ENCODE results near the gene DROSHA.
"Not testable (repeated sequence)": the region's sequence is repeated elsewhere in the genome, so short reads cannot be mapped to it uniquely, and the experiment has no call there.

The DROSHA gene

GRCh38 chr5:31415009-31415923 lies 116.6 kb downstream of the DROSHA start:
- no peak for DNase-seq (ENCODE audit: low read depth)

- DNase-seq (ENCODE audit: low read depth), result no peak
Measured at GRCh38 chr5:31413030-31413812, 118.7 kb downstream of the DROSHA start.

DNA sequence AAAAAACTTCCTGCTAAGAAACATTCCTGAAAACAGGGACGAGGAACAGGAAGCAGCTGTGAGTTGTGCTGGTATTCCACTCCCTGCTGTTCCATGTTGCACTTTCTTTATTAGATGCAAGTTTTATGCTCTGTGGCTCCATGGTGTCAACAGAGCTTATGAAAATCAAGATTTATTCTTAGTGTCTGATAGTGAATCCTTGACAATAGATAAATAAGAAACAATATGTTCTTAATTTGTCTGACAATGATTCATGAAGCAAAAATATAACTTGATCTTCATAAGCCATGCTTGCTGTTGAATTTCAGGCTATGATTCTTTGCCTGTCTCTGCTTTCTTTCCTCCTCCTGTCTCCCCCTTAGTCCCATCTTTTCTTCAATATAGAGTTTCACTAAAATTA lies 119.6 kb downstream of the DROSHA start:
- peak; percentile 42 for DNase-seq (ENCODE audit: low read depth)

- DNase-seq (ENCODE audit: low read depth), result no peak
Measured at GRCh38 chr5:31410089-31410488, 121.8 kb downstream of the DROSHA start.

DNA sequence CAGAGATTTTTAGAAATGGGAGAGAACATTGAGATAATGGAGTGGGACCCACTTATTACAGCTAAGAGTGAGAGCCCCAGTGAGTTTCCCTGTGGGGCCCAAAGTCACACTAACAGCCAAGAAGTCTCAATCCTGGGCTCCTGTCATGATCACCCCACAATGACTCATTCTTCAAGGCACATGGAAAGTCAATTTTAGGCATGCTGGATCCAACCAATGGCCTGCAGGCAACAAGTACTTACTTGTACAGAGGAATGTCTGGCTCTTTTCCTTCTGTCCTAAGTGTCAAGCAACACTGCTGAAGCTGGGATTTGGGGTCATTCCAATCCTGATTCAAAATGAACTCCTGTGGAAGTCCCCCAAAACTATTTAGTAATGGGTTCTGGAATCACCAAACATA lies 123.1 kb downstream of the DROSHA start:
- DNase-seq (ENCODE audit: low read depth), result peak; percentile 53

GRCh38 chr5:31407921-31408693 lies 123.8 kb downstream of the DROSHA start:
- DNase-seq (ENCODE audit: low read depth), result no peak

GRCh38 chr5:31404325-31404724 lies 127.6 kb downstream of the DROSHA start:
- no peak for DNase-seq (ENCODE audit: low read depth)

DNA sequence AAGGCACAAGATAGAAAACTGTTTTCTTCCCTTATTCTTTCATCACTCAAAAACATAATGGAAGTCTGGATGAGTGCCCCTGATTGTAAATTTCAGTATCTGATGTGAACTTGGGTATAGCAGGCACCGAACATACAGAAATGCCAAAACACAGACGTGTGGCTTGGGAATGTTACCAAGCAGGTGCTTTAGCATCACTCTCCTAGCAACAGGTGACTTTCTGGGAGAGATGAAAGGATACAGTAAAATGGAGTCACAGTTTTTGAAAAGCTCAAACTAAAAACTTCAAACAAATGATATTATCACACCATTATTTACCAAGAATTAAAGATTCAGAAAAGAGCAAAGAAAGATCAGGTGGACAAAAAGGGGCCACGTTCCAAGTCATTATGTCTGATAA lies 130.2 kb downstream of the DROSHA start:
- no peak for DNase-seq (ENCODE audit: low read depth)

- DNase-seq (ENCODE audit: low read depth), result no peak
Measured at GRCh38 chr5:31397926-31398557, 133.9 kb downstream of the DROSHA start.

- DNase-seq (ENCODE audit: low read depth), result no peak
Measured at GRCh38 chr5:31396611-31397295, 135.1 kb downstream of the DROSHA start.

DNA sequence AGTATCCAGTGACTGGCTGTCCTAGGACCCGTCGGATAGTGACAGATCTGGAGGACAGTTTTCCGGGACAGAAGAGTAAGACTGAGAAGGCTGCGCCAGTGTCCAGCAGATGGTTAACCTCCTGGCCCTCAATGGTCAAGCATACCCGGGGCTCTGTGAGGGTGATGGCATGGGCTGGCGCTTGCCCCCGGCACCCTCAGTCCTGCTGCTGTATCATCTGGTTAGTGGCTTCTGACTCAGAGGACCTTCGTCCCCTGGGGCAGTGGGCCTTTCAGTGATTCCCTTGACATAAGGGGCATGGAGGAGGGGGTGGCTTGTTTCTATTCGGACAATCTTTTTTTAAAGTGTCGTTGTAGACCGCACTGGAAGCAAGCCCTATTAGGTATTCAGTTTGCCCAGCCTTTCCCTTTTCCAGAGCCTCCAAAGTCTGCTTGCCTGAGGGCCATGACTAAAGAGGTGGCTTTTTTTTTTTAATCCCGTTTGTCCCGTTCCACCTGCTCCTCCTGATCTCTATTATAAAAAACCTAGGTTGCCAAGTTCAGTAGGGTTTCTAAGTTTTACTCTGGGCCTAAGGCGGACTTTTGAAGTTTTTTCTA lies 136.3 kb downstream of the DROSHA start:
- DNase-seq (ENCODE audit: low read depth), result not testable (repeated sequence)

DNA sequence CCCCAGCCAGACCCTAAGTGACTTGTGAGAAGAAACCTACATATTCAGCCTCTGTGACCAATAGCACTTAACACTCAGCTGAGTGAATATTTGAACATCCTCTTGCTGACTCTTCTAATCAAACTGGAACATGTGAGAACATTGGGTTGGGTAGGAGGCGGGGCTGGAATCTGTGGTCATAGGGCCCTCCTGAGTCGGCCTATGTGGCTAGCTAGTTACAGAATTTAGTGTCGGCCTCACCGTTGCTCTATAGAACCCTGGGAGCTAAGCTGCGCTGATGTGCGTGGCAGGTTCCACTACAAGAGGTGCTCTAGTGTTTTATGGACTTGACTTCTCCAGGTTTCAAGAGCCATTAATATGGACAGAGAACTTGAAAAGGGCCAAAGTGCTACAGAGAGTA lies 138.8 kb downstream of the DROSHA start:
- no peak for DNase-seq (ENCODE audit: low read depth)

GRCh38 chr5:31392061-31392460 lies 139.8 kb downstream of the DROSHA start:
- no peak for DNase-seq (ENCODE audit: low read depth)

DNA sequence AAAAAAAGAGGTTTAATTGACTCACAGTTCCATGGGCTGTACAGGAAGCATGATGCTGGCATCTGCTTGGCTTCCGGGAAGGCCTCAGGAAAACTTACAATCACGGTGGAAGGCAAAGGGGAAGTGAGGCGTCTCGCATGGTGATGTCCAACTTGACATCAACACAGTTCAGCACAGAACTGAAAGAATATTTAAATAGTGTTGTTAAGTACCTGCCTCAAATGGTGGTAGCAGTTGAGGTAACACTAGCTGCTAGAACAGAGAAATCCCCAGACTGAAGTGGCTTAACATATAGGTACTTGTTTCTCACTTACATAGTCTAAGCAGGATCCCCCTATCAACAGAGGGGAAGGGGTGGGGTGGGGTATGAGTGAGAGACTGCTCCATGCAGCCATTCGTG lies 141.6 kb downstream of the DROSHA start:
- no peak for DNase-seq (ENCODE audit: low read depth)

DNA sequence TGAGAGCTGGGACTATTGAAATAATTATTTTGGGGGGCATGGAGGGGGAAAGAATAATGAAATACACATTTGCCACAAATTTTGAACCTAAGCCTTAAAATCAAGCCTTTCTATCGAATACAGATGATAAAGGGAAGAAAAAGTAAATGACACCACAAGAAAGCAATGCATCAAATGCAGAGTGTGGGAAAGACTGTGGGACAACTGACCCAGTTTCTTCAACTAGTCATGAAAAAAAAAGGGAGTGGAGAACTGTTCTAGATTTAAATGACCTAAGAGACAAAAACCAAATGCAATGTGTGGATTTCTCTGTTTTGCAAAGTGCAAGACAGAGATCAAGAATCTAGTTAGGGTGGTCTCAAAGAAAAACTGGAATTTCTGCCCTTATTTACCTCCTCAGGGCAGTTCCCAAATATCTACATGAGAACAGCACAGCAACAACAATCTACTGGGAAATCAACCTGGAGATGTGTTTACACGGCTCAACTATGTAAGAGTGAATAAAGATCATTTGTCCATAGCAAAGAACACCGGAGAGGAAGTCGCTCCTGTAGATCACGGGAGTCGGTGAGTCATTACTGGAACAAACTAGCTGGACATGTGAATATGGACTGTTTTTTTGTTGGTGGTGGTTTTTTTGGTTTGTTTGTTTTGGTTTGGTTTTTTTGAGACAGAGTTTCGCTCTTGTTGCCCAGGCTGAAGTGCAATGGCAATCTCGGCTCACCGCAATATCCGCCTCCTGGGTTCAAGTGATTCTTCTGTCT lies 145.9 kb downstream of the DROSHA start:
- no peak for DNase-seq (ENCODE audit: low read depth)

DNA sequence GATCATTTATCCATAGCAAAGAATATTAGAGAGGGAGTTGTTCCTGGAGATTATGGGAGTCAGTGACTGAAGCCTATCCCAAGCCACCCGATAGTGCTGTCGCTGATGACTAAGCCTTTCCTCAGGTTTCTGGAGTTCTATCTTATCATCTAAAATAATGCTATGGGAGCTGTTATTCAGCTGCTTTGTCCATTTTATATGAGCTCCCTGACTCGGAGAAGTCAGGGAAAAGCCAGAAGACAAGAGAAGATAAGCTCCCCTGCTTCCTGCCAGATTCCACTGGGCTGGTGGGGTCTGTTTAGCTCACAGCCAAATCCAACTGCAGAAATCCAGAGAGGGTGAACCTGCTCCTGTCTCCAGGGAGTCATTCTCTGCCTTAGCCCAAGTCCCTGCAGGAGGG lies 148.2 kb downstream of the DROSHA start:
- no peak for DNase-seq (ENCODE audit: low read depth)

DNA sequence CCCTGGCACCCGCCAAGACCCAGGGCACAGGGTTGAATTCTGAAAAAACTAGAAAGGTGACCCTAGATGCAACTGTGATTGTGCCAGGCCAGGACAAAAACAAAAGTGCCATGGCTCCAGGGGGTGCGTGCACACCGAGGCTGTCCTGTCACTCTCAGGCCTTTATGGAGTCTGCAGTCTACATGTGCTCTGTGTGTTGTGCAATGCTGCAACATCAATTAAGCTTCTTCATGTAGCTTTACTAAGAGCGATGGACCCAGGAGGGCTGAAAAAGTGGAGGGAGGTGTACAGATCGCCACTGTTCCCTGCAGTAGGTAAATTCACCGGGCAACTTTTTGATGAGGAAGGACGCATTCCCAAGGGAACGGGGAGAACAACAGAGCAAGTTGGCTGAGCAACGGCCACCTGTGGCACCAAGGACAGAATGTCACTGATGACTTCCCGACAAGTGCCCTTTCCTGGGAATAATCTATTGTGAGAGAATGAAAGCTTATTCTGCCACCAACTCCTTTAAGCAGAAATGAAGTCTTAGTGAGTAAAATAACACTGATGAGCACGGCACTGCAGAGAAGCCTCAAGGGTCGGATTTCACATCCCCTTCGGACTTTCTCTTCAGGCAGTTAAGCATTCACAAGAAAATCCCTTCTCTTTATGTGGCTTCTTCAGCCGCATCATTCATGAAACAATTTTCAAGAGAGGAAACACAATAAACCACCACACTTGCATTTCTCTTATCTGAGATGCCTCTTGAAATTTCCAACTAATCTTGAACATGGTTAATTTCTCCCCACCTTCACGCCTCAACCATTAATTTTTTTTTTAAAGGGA lies 149.6 kb downstream of the DROSHA start:
- DNase-seq (ENCODE audit: low read depth), result no peak

- no peak for DNase-seq (ENCODE audit: low read depth)
Measured at GRCh38 chr5:31381299-31381698, 150.6 kb downstream of the DROSHA start.

GRCh38 chr5:31380049-31380448 lies 151.8 kb downstream of the DROSHA start:
- no peak for DNase-seq (ENCODE audit: low read depth)

All from GM04503 (cell line).